NCI-H2171 (cell line): ENCODE measurements around the gene GRIA3.
"Not testable (repeated sequence)": the region's sequence is repeated elsewhere in the genome, so short reads cannot be mapped to it uniquely, and the experiment has no call there.

Experiments used
- DNase-seq: peaks from one replicate; lab custom pipeline; 2025; lab: John Stamatoyannopoulos, UW

Gene GRIA3

DNA sequence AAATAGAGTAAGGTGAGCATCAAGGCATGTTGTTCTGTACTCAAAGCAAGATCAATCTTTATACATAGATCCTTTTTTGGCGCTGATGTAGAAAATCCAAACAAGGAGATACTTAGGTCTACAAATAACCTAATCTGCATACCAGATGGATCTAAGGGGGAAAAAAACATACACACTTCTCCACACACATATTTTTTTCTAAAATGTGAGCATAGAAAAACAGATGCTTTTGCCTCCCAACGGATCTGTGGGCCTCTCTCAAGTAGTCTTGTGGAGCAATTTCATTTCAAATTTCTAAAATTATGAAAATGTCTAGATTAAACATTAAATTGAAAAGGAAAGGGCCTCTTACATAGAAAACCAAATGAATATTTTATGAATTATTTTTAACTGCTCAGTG, 166.1 kb downstream of the GRIA3 start:
- DNase-seq, result no peak

DNA sequence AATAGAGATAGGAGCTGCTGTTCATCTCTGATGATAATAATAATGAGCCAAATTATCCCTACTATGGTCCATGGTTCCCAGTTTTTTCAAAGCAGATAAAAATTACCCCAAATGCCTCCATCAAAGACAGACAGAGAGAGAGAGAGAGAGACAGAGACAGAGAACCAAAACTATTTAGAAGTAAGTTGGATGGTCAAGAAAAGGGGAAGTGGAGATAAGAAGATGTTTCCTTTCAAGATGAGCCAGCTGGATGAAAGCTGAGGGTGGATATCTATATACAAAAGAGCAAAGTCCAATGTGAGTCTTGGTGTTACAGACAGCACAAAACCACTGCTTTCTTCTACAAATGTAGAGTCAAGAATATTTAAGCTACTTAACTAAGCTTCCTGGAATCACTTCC, 173.9 kb downstream of the GRIA3 start:
- no peak for DNase-seq

- DNase-seq, result no peak
Measured at GRCh38 chrX:123358457-123358856, 174.4 kb downstream of the GRIA3 start.

- DNase-seq, result peak; percentile 0
Measured at GRCh38 chrX:123361371-123361770, 177.3 kb downstream of the GRIA3 start.

DNA sequence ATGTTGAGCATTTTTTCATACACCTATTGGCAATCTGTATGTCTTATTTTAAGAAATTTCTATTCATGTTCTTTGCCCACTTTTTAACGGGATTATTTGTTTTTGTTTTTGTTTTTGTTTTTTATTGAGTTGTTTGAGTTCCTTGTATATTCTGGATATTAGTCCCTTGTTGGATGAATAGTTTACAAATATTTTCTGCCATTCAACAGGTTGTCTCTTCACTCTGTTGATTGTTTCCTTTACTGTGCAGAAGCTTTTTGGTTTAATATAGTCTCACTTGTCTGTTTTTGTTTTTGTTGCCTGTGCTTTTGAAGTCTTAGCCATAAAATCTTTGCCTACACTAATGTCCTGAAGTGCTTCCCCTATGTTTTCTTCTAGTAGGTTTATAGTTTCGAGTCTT, 202.1 kb downstream of the GRIA3 start:
- DNase-seq, result not testable (repeated sequence)

- no peak for DNase-seq
Measured at GRCh38 chrX:123392921-123393320, 208.8 kb downstream of the GRIA3 start.

DNA sequence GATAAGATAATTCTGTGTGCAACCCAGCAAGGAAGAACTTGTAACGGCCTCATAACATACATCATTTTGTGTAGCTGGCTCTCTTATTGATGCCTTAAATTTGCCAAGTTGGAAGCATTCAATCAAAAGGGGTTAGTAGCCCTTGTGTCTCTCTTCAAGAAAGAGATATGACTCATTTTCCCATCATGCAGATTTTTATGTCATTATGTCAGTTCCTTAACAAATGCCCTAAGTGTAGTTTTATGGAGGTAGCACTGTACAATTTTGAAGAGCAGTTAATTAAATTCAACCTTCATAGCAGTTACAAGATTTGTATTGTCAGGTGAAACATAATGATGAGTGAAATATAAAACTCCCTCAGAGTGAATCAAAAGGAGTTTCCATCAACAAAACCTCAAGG, 215.6 kb downstream of the GRIA3 start:
- DNase-seq, result no peak

DNA sequence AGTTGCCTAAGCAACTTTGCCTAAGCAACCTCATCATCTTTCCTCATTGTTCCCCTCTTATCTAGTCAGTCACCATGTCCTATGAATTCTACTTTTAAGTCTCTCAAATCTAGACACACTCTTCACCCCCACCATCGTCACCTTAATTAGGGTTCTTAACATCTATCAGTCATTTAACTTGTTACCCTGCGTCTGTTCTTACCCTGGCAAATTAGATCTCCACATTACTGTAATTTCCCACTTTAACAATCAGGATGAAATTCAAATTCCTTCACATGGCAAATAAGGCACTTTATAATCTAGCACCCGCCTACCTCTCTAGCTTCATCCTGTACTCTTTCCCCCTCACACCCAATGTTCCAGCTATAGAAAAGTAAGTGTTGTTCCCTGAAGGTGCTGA, 221.2 kb downstream of the GRIA3 start:
- DNase-seq, result no peak

GRCh38 chrX:123408821-123409737, 225.0 kb downstream of the GRIA3 start:
- no peak for DNase-seq

GRCh38 chrX:123422875-123423274, 238.8 kb downstream of the GRIA3 start:
- DNase-seq, result no peak

GRCh38 chrX:123424546-123424945, 240.5 kb downstream of the GRIA3 start:
- no peak for DNase-seq

DNA sequence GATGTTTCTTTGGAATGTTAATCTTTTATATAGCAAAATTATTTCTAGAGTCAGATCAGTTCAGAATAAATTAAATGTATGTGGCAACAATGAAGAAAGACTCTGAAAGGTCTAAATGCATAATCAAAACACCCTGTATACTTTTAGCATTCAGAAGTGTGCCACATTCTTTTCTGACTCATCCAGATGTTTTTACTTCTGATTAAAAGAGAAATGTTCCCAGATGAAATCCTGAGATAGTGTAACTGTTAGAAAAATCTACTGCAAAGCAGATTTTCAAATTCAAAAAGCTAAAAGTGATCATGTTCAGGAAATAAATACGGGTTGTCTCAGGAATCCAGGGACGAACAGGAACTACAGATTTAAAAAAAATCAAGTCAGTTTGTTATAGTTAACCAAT, 241.4 kb downstream of the GRIA3 start:
- DNase-seq, result no peak

GRCh38 chrX:123425904-123426303, 241.8 kb downstream of the GRIA3 start:
- DNase-seq, result no peak

DNA sequence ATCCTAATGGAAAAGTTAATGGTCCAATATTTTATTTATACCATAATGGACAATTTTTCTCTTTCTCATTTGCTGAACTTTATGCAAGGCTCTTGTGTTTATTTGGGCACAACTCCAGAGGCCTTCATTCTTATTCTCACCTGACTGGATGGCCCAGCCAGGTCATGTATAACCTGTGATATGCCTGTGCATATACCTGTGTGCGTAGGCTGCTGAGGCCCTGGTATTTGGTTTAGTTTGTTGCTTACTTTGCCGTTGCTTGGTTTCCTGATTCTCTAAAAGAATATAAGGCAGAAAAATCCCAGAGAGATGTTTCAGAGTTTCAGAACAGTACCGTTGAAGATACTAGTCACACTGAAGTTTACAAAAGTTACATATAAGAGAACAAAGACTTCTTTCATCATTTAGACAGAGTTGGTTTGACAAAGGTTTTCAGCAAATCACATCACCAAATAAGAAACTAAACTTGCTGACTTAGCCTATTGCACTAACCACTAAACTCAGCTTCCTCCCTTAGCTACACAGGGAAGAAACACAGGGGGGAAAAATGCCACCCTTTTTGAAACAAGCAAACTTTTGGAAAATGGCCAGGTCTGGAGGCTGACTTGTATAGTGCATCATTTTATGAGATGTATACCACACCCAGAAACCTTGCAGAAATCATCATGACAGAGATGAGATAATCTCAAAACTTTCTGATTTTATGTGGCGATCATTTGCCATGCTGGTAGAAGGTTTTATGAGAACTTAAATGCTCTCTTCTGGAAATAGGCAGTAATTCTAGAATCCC, 248.5 kb downstream of the GRIA3 start:
- no peak for DNase-seq

- DNase-seq, result no peak
Measured at GRCh38 chrX:123436512-123437136, 252.5 kb downstream of the GRIA3 start.

- not testable (repeated sequence) for DNase-seq
Measured at GRCh38 chrX:123439926-123440325, 255.8 kb downstream of the GRIA3 start.

- no peak for DNase-seq
Measured at GRCh38 chrX:123442764-123443163, 258.7 kb downstream of the GRIA3 start.

GRCh38 chrX:123447506-123447905, 263.4 kb downstream of the GRIA3 start:
- DNase-seq, result no peak

GRCh38 chrX:123449335-123449734, 265.3 kb downstream of the GRIA3 start:
- DNase-seq, result no peak

DNA sequence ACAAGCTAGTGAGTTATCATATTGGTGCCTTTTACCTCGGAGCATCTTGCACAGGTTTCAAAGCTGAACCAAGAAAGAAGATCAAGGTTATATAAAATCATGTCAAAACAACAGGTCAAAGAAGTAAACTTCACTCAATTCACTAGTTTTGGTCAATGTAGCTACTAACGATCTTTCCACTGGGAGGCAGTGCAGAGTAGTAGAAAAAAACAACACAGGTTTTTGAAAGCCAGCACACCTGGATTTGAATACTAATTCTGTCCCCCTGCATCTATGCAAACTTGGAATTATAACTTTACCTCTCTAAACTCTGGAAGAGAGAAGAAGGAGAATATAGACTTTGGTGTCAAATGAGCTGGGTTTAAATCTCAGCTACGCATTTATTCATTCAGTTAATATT, 266.1 kb downstream of the GRIA3 start:
- no peak for DNase-seq

DNA sequence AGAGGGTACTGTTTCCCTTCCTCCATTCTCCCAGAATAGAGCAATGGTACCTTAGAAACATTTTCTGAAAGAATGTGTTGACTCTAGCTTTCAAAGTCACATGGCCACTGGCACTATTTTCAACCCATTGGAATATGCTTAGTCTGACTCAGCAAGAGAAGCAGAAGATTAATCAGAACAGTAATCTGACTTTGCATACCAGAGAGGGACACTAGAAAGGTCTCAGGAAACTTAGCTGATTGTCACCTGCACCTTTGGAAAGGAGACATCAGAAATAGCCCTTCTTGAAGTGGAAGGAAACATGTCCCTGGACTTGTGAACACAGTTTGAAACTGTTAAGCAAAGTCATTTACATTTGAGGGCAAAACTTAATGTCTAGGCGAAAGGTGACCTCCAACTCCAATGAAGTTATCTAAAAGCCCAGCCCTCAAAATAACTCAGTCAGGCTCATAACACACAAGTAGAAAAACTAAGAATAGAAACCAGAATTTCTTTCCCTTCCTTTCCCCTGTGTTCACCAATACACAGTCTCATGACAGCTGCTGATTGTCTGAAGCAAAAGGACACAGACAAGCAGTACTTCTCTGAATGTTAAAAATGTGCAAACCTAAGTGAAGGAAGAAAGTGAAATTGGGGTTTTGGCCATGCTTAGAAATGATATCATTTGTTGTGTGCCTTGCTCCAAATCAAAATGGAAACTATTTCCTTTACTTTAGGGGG, 270.8 kb downstream of the GRIA3 start:
- no peak for DNase-seq

DNA sequence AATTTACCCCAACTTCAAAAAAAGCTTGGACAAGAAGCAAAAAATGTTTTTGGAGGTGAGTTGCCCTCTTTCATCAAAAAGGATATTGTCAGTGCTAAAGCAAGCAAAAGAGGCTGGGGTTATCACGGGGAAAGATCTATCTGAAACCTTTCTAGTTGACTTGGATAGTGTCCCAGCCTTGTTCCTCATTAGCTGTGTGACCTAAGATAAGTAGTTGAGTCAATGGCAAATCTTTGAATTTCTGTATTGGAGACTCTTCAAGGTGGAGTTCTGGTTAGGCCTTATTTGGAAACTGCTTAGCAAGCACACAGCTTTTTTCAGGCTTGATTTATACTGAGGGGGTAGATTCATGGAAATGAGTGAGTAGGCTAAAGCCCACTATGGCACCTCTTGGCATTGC, 271.6 kb downstream of the GRIA3 start:
- DNase-seq, result no peak
